PC-9 (cell line): ENCODE data around the gene RYR2. TPM values are rescaled to one million over a fixed set of nuclear protein-coding genes. Genes with fewer than 3 reads are reported as not detected.

Source experiments
- BruUV-seq: library from RNA; stranded (reverse); fragments of 400-500 nt; replicated peaks from 2 replicates; lab custom pipeline; 2021; lab: Mats Ljungman, UMichigan
- CTCF ChIA-PET: fragments of 300-600 bp; sonication (Branson Sonifier 250); formaldehyde crosslinking; loops from one replicate; lab custom pipeline; 2022; ENCODE audit warnings: antibody characterized with exemption; lab: Charles Lee
- POLR2A ChIA-PET: fragments of 300-600 bp; sonication (Branson Sonifier 250); formaldehyde crosslinking; loops from one replicate; lab custom pipeline; 2022; ENCODE audit warnings: antibody characterized with exemption; ENCODE audit not compliant: unreplicated experiment; lab: Charles Lee
- DNase-seq, 2 experiments: peaks; one replicate each; pipeline versions ENCODE4 v3.0.0 to v3.0.0-alpha.2; 2015 to 2022; ENCODE audit warnings: mixed read lengths in 1 of 2
- H2AFZ ChIP-seq: fragments of 200-600 bp; sonication (generic); 2 replicates; pipeline ENCODE4 v1.8.1; 2017; ENCODE audit warnings: antibody characterized with exemption
- H3F3A ChIP-seq: fragments of 200-600 bp; sonication (generic); 2 replicates; pipeline ENCODE4 v1.8.1; 2017; ENCODE audit warnings: antibody characterized with exemption, mild to moderate bottlenecking, low read depth; ENCODE audit not compliant: insufficient read depth
- H3K27ac ChIP-seq: fragments of 200-600 bp; sonication (generic); 2 replicates; pipeline ENCODE4 v1.6.1; 2016; ENCODE audit warnings: mixed run types
- H3K27me3 ChIP-seq: fragments of 200-600 bp; sonication (generic); 2 replicates; pipeline ENCODE4 v1.6.1; 2016; ENCODE audit warnings: low read depth, mixed run types; ENCODE audit not compliant: insufficient read depth
- H3K36me3 ChIP-seq: fragments of 200-600 bp; sonication (generic); 2 replicates; pipeline ENCODE4 v1.6.1; 2016; ENCODE audit warnings: low read depth, mixed run types
- H3K4me1 ChIP-seq: fragments of 200-600 bp; sonication (generic); replicated peaks from 2 replicates; pipeline ENCODE4 v1.6.1; 2016; ENCODE audit warnings: mixed run types; ENCODE audit not compliant: insufficient read depth
- H3K4me2 ChIP-seq: fragments of 200-600 bp; sonication (generic); 2 replicates; pipeline ENCODE4 v1.6.1; 2017; ENCODE audit warnings: mixed run types
- H3K4me3 ChIP-seq: fragments of 200-600 bp; sonication (generic); 2 replicates; pipeline ENCODE4 v1.6.1; 2016; ENCODE audit warnings: mixed run types
- H3K79me2 ChIP-seq: fragments of 200-600 bp; sonication (generic); 2 replicates; pipeline ENCODE4 v1.6.1; 2017; ENCODE audit warnings: low read depth, mixed run types
- H3K9me2 ChIP-seq: fragments of 200-600 bp; sonication (generic); 2 replicates; pipeline ENCODE4 v1.8.1; 2017; ENCODE audit warnings: mild to moderate bottlenecking; ENCODE audit not compliant: insufficient read depth
- H3K9me3 ChIP-seq: fragments of 200-600 bp; sonication (generic); 2 replicates; pipeline ENCODE4 v1.8.1; 2016; ENCODE audit warnings: low read depth; ENCODE audit not compliant: insufficient read depth
- H4K20me1 ChIP-seq: fragments of 200-600 bp; sonication (generic); 2 replicates; pipeline ENCODE4 v1.8.1; 2017; ENCODE audit not compliant: insufficient read depth
- CTCF ChIP-seq: fragments of 200-600 bp; sonication (generic); conservative IDR thresholded peaks from 2 replicates; pipeline ENCODE4 v1.6.1; 2017; ENCODE audit warnings: mixed run types, antibody characterized with exemption, mild to moderate bottlenecking, moderate library complexity
- EZH2 ChIP-seq: fragments of 200-600 bp; sonication (generic); IDR thresholded peaks from 2 replicates; pipeline ENCODE4 v1.8.0; 2017; ENCODE audit warnings: antibody characterized with exemption, low read depth
- intact Hi-C: fragments of 100-400 bp; cut with micrococcal nuclease; formaldehyde crosslinking; loops from one replicate; pipeline ENCODE4 v1.10.0; 2022; ENCODE audit not compliant: unreplicated experiment
- total RNA-seq: library from RNA; stranded (reverse); gene quantifications from 2 replicates; pipeline ENCODE4 v1.2.3, GENCODE V29; 2021

Gene RYR2
- total RNA-seq, 1 experiment from 2014 or later: not detected

- no peak overlapping the region for H2AFZ ChIP-seq
- H3K4me3 ChIP-seq: no peak overlapping the region
- intact Hi-C loops: no loop called here
- H3K27me3 ChIP-seq: no peaks in the 10 kb centered on the region
- no peak for DNase-seq
- no peaks in the 10 kb centered on the region for H3K36me3 ChIP-seq
- no TSS peak for BruUV-seq
- H4K20me1 ChIP-seq: no peaks in the 10 kb centered on the region; the same call in 1 of the 2 replicates
- H3K4me1 ChIP-seq: no peaks in the 10 kb centered on the region
- H3K79me2 ChIP-seq: no peaks in the 10 kb centered on the region
- H3K4me2 ChIP-seq: no peak overlapping the region
- no peak overlapping the region for H3K27ac ChIP-seq
- no peak for TF ChIP-seq CTCF
- TF ChIP-seq EZH2: no peak
- ChIA-PET CTCF (no interaction called here), POLR2A (no interaction called here)
- H3K9me2 ChIP-seq: no peaks in the 10 kb centered on the region
- H3K9me3 ChIP-seq: no peaks in the 10 kb centered on the region
- H3F3A ChIP-seq: no peaks in the 10 kb centered on the region
Measured at GRCh38 chr1:237670302-237670701, 628.3 kb downstream of the RYR2 start.

- ChIA-PET CTCF (no interaction called here), POLR2A (no interaction called here)
- no peak overlapping the region for H3K4me3 ChIP-seq
- no peaks in the 10 kb centered on the region for H3K4me1 ChIP-seq
- H3F3A ChIP-seq: no peaks in the 10 kb centered on the region
- intact Hi-C loops: no loop called here
- H3K36me3 ChIP-seq: no peaks in the 10 kb centered on the region
- H3K9me3 ChIP-seq: no peaks in the 10 kb centered on the region
- no TSS peak for BruUV-seq
- no peaks in the 10 kb centered on the region; the same call in 1 of the 2 replicates for H4K20me1 ChIP-seq
- no peak overlapping the region for H3K4me2 ChIP-seq
- H3K27ac ChIP-seq: no peak overlapping the region
- TF ChIP-seq EZH2 (no peak), CTCF (no peak)
- no peaks in the 10 kb centered on the region for H3K79me2 ChIP-seq
- H2AFZ ChIP-seq: no peak overlapping the region
- no peaks in the 10 kb centered on the region for H3K27me3 ChIP-seq
- DNase-seq: no peak
- H3K9me2 ChIP-seq: no peaks in the 10 kb centered on the region
Measured at GRCh38 chr1:237671262-237671661, 629.3 kb downstream of the RYR2 start.

- ChIA-PET POLR2A (no interaction called here), CTCF (no interaction called here)
- H3K4me3 ChIP-seq: no peak overlapping the region
- H3K4me2 ChIP-seq: no peak overlapping the region
- no peak for DNase-seq
- H3K27me3 ChIP-seq: no peaks in the 10 kb centered on the region
- TF ChIP-seq CTCF (no peak), EZH2 (no peak)
- BruUV-seq: no TSS peak
- intact Hi-C loops: no loop called here
- no peaks in the 10 kb centered on the region for H3K4me1 ChIP-seq
- H4K20me1 ChIP-seq: no peaks in the 10 kb centered on the region; the same call in 1 of the 2 replicates
- H3K36me3 ChIP-seq: no peaks in the 10 kb centered on the region
- no peaks in the 10 kb centered on the region for H3K9me3 ChIP-seq
- no peak overlapping the region for H3K27ac ChIP-seq
- no peaks in the 10 kb centered on the region for H3K79me2 ChIP-seq
- H3K9me2 ChIP-seq: no peaks in the 10 kb centered on the region
- no peak overlapping the region for H2AFZ ChIP-seq
- no peaks in the 10 kb centered on the region for H3F3A ChIP-seq
Measured at GRCh38 chr1:237671935-237672334, 630.0 kb downstream of the RYR2 start.
